ENCODE measurements around the gene ARMC9.

GRCh38 chr2:231370429-231370748 lies 172.0 kb downstream of the ARMC9 start:
- TF ChIP-seq CTCF (tag by site-specific recombination; IDR thresholded peaks at IDR 0.05): no peak
- TF ChIP-seq ZSCAN5A (tag by site-specific recombination; IDR thresholded peaks at IDR 0.05): no peak
- no peak for TF ChIP-seq ZNF830 (tag by site-specific recombination; IDR thresholded peaks at IDR 0.05; ENCODE audit: low read depth)
- TF ChIP-seq OVOL3 (tag by site-specific recombination; IDR thresholded peaks at IDR 0.05): no peak
- TF ChIP-seq HOXC10 (CRISPR knock-in tag; IDR thresholded peaks at IDR 0.05): no peak
- no peak for TF ChIP-seq ZNF23 (tag by site-specific recombination; IDR thresholded peaks at IDR 0.05; ENCODE audit: borderline replicate concordance)
- TF ChIP-seq ZNF146 (tag by site-specific recombination; IDR thresholded peaks at IDR 0.05): no peak
- no peak for TF ChIP-seq YY1 (tag by site-specific recombination; IDR thresholded peaks at IDR 0.05)
- no peak for TF ChIP-seq ZBTB21 (tag by site-specific recombination; IDR thresholded peaks at IDR 0.05)
- TF ChIP-seq REST (tag by site-specific recombination; IDR thresholded peaks at IDR 0.05): no peak
- no peak for TF ChIP-seq MEIS1 (CRISPR knock-in tag; IDR thresholded peaks at IDR 0.05; ENCODE audit: borderline replicate concordance)
- TF ChIP-seq ZNF174 (tag by site-specific recombination; IDR thresholded peaks at IDR 0.05): no peak
- TF ChIP-seq PBX3 (CRISPR knock-in tag; IDR thresholded peaks at IDR 0.05): no peak
- no peak for TF ChIP-seq ZNF423 (tag by site-specific recombination; IDR thresholded peaks at IDR 0.05)
